Measurements from ENCODE around the gene NOSIP. TPM values are rescaled to one million over a fixed set of nuclear protein-coding genes. Genes with fewer than 3 reads are reported as not detected.

NOSIP gene
- total RNA-seq, 1 donor from 2014 or later: 49.6 TPM

DNA sequence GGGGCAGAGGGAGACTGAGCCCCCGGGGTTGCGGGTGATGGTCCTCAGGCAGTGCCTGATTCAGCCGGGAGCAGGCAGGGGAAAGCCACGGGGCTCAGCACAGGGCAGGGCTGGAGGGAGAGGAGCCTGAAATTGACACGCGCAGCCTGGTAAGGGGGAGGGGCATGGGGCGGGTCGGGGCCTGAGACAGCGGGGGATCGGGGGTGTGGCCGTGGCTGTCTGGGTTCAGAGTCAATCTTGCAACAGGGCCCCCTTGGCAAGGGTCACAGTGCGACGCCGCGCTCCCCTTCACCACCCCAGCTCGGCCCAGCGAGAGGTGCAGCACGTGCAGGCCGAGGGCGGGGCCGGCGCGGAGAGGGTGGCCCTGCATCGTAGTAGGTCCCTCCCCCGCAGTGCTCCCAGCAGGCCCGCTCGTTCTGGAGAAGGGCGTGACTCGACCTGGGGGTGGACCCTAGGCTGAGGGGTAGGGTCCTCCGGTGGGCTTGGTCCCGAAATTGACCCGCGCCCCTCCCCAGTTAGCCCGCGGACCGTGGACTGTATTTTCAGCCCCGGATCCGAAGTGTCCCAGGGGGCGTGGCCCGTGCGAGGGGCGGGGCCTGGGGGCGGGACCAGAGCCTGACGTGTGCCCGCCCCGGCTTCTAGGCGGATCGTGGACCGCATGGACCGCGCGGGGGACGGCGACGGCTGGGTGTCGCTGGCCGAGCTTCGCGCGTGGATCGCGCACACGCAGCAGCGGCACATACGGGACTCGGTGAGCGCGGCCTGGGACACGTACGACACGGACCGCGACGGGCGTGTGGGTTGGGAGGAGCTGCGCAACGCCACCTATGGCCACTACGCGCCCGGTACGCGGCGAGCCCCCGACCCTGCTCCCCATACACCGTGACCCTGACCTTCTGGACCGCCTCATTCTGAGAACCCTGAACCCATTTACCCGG, 46.5 kb downstream of the NOSIP start:
- intact Hi-C loops (cut with DNase I): no loop called here
- peak; percentile 91 for DNase-seq (ENCODE audit: missing footprints)
- ATAC-seq: peak; percentile 92

- DNase-seq (ENCODE audit: missing footprints): no peak
- intact Hi-C loops (cut with DNase I): no loop called here
- ATAC-seq: no peak
Observed at GRCh38 chr19:49530708-49531107, 49.6 kb downstream of the NOSIP start.

- peak; percentile 15 for ATAC-seq
- intact Hi-C loops (cut with DNase I): no loop called here
- DNase-seq (ENCODE audit: missing footprints): no peak
Observed at GRCh38 chr19:49528211-49528771, 52.1 kb downstream of the NOSIP start.

DNA sequence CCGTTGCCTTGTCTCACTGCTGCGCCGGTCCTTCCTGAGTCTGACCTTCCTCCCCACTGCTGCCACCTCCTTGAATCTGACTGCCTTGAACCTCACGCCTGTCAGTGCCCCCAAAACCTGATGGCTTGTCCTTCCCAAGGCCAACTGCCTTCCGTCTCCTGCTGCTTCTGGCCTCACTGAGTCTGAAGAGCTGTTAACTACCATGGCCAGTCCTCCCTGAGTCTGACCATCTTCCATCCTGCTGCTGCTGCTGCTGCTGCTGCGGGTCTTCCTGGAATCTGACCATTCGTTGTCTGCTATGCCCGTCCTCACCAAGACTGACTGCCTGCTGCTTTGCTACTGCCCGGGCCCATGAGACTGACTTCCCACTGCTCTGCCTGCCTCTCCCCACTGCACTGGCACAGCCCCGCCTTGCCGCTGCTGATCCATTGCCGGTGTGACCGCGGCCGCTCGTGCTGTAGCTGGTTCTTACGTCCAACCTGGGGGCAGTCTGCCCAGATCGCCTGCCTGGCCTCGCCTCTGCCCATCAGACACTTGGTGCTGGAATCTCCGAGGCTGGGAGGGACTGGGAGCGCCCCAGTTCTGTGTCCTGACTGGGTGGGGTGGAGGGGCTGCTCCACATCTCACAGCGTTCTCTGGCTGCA, 55.4 kb downstream of the NOSIP start:
- DNase-seq (ENCODE audit: missing footprints) (no peak), ATAC-seq (no peak)
- intact Hi-C loops (cut with DNase I): no loop called here

GRCh38 chr19:49520705-49521319, 59.5 kb downstream of the NOSIP start:
- peak; percentile 62 for ATAC-seq
- no peak for DNase-seq (ENCODE audit: missing footprints)

DNA sequence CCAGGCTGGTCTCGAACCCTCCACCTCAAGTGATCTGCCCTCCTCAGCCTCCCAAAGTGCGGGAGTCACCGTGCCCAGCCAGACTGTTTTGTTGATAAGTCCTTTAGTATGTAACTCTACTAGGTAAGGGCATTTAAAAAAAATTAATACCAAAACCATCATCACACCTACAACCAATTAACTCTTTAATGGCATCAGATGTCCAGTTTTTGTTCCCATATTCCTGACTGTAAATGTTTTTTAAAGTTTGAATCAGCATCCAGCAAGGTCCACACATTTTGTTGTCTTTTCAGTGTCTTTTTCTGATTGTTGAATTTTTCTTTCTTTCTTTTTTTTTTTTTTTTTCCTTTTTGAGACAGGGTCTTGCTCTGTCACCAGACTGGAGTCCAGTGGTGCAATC, 62.3 kb downstream of the NOSIP start:
- ATAC-seq: no peak
- intact Hi-C loops (cut with DNase I): no loop called here
- DNase-seq (ENCODE audit: missing footprints): no peak

More at GRCh38 chr19:49520705-49521319, 59.5 kb downstream of the NOSIP start:
- intact Hi-C loops (cut with DNase I): no loop called here

DNA sequence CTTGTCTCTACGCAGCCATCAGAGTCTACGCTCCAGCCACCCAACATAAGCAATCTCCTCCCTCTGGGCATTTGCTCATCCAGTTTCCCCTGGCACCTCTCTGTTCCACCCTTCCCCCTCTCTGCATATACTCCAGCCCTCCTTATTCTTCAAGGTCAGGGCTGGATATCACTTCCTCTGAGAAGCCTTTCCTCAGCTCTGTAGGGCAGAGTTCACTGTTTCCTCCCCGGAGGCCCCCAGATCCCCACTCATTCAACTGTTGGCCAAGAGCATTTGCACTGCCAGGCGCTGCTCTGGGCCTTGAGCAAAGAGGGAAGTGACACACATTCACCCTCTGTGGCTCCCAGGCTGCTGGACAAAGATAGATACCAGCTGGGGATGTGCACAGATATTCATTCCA, 64.6 kb downstream of the NOSIP start:
- ATAC-seq (peak; percentile 49), DNase-seq (ENCODE audit: missing footprints) (peak; percentile 86)
- intact Hi-C loops (cut with DNase I): no loop called here

- intact Hi-C loops (cut with DNase I): no loop called here
- DNase-seq (ENCODE audit: missing footprints): no peak
Observed at GRCh38 chr19:49514151-49514550, 66.2 kb downstream of the NOSIP start.

GRCh38 chr19:49513746-49514118, 66.6 kb downstream of the NOSIP start:
- no peak for DNase-seq (ENCODE audit: missing footprints)
- no peak for ATAC-seq
- intact Hi-C loops (cut with DNase I): no loop called here

More at GRCh38 chr19:49514151-49514550, 66.2 kb downstream of the NOSIP start:
- no peak for ATAC-seq

DNA sequence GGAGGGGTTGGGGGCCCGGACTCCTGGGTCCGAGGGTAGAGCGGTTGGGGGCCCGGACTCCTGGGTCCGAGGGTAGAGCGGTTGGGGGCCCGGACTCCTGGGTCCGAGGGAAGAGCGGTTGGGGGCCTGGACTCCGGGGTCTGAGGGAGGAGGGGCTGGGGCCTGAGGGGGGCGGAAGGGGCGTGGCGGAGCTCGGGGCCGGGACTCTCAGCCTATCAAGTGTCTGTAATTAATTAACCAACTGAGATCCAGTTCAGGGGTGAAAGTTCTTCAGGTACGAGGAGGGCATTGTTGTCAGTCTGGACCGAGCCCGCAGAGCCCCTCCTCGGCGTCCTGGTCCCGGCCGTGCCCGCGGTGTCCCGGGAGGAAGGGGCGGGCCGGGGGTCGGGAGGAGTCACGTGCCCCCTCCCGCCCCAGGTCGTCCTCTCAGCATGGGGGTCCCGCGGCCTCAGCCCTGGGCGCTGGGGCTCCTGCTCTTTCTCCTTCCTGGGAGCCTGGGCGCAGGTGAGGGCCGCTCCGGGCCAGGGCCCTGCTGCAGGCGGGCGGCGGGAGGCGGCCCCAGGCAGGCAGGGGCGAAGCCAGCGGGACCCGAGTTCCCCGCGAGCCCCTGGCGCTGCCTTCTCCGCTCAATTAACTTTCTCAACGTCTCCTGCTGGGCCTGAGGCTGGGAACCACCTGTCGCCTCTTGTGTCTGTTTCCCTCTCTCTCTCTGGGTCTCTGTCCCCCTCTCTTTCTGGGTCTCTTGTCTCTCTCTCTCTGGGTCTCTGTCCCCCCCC, 67.2 kb downstream of the NOSIP start:
- ATAC-seq (peak; percentile 78), DNase-seq (ENCODE audit: missing footprints) (peak; percentile 81)
- intact Hi-C loops (cut with DNase I): no loop called here

GRCh38 chr19:49507803-49508494, 72.4 kb downstream of the NOSIP start:
- ATAC-seq (no peak), DNase-seq (ENCODE audit: missing footprints) (no peak)
- intact Hi-C loops (cut with DNase I): no loop called here

DNA sequence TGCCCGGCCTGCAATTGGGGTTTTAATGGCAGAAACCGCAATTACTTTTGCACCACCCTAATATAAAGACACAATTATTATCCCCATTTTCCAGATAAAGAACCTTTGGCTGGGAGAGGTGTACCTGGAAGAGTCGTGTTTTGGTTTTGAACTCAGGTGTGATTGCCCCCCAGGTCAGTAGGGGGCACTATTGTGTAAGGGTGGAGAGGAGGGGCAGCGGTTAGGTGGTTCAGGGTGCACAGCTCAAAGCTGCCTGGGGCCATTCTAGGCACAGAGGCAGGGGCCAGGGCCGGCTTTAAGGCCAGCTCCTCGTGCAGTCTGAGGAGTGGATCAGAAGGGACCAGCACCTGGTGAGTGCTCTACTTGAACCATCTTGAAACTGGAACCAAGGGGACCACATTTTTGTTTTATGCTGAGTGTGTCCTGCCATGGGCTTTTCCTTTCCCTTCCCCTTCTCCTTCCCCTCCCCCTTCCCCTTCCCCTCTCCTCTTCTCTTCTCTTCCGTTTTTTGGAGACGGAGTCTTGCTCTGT, 73.7 kb downstream of the NOSIP start:
- intact Hi-C loops (cut with DNase I): loop anchor here (1.0 kb wide), 1 partner anchor 41 kb away; no protein-coding TSS in a partner anchor
- DNase-seq (ENCODE audit: missing footprints) (no peak), ATAC-seq (peak; percentile 59)

Other genes starting within 250 kb of the NOSIP start
- 9.1 TPM for gene CD37, start 245.2 kb downstream of the NOSIP start, total RNA-seq
- 63.6 TPM for gene TEAD2, start 218.1 kb downstream of the NOSIP start, total RNA-seq
- gene DKKL1, start 216.7 kb downstream of the NOSIP start, total RNA-seq: not detected
- not detected for gene KASH5, start 192.3 kb downstream of the NOSIP start, total RNA-seq
- not detected for gene PTH2, start 157.1 kb downstream of the NOSIP start, total RNA-seq
- not detected for gene GFY, start 155.2 kb downstream of the NOSIP start, total RNA-seq
- gene SLC17A7, start 139.0 kb downstream of the NOSIP start, total RNA-seq: 1.8 TPM
- gene PIH1D1, start 128.7 kb downstream of the NOSIP start, total RNA-seq: 32.4 TPM
- 12.7 TPM for gene ALDH16A1, start 127.3 kb downstream of the NOSIP start, total RNA-seq
- gene FLT3LG, start 106.3 kb downstream of the NOSIP start, total RNA-seq: 4.7 TPM
- 1,486 TPM for gene RPL13A, start 92.9 kb downstream of the NOSIP start, total RNA-seq
- 1,100 TPM for gene RPS11, start 84.1 kb downstream of the NOSIP start, total RNA-seq
- 105 TPM for gene FCGRT, start 67.9 kb downstream of the NOSIP start, total RNA-seq
- gene RCN3, start 52.6 kb downstream of the NOSIP start, total RNA-seq: 7.4 TPM
- gene PRRG2, start 760 bp upstream of the NOSIP start, total RNA-seq: 0.76 TPM
- 14.5 TPM for gene PRR12, start 10.6 kb upstream of the NOSIP start, total RNA-seq
- 120 TPM for gene RRAS, start 59.6 kb upstream of the NOSIP start, total RNA-seq
- gene SCAF1, start 61.7 kb upstream of the NOSIP start, total RNA-seq: 42.5 TPM
- gene IRF3, start 85.3 kb upstream of the NOSIP start, total RNA-seq: 36.4 TPM
- 10.6 TPM for gene BCL2L12, start 85.4 kb upstream of the NOSIP start, total RNA-seq
- 122 TPM for gene PRMT1, start 96.7 kb upstream of the NOSIP start, total RNA-seq
- 0.84 TPM for gene ADM5, start 109.0 kb upstream of the NOSIP start, total RNA-seq
- 2.9 TPM for gene CPT1C, start 110.6 kb upstream of the NOSIP start, total RNA-seq
- 0.57 TPM for gene TSKS, start 182.8 kb upstream of the NOSIP start, total RNA-seq
- gene AP2A1, start 186.4 kb upstream of the NOSIP start, total RNA-seq: 76.4 TPM
- gene FUZ, start 232.7 kb upstream of the NOSIP start, total RNA-seq: 21.0 TPM
- gene MED25, start 237.7 kb upstream of the NOSIP start, total RNA-seq: 70.4 TPM